ENCODE data around the gene RHEBL1.

DNA sequence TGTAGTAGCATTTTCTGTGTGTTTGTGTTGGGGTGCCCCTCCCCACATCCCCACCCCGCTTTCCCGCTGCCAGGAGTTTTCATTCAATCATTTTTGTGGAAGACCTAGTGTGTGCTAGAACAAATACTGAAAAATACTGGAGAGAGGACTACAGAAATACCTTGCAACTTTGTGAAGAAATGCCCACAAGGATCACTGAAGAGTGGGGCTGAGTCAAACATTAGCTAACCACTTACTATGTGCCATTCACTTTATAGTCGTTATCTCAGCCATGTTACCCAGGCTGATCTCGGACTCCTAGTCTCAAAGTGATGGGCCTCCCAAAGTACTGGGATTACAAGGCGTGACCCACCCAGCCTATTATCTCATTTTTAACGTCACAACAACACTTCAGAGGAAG is 41.4 kb upstream of the RHEBL1 start:
- TF ChIP-seq, protein P1, sequence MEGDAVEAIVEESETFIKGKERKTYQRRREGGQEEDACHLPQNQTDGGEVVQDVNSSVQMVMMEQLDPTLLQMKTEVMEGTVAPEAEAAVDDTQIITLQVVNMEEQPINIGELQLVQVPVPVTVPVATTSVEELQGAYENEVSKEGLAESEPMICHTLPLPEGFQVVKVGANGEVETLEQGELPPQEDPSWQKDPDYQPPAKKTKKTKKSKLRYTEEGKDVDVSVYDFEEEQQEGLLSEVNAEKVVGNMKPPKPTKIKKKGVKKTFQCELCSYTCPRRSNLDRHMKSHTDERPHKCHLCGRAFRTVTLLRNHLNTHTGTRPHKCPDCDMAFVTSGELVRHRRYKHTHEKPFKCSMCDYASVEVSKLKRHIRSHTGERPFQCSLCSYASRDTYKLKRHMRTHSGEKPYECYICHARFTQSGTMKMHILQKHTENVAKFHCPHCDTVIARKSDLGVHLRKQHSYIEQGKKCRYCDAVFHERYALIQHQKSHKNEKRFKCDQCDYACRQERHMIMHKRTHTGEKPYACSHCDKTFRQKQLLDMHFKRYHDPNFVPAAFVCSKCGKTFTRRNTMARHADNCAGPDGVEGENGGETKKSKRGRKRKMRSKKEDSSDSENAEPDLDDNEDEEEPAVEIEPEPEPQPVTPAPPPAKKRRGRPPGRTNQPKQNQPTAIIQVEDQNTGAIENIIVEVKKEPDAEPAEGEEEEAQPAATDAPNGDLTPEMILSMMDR (conservative IDR thresholded peaks at IDR 0.05; ENCODE audit: low read depth, low read length) = no peak
- no peak for TF ChIP-seq EZH2 (IDR thresholded peaks at IDR 0.05; ENCODE audit: borderline replicate concordance, low read depth, low read length, poor library complexity, severe bottlenecking)

All from A673 (cell line).